CD4-positive, alpha-beta T cell treated with Interleukin-15 for 4 hours (primary cell): ENCODE measurements around the gene RPLP2.

Experiments used
- DNase-seq: peaks from one replicate; pipeline ENCODE4 v3.0.0-alpha.2; 2020; ENCODE audit warnings: low spot score

Gene RPLP2

GRCh38 chr11:791658-792534 is 17.9 kb upstream of the RPLP2 start:
- no peak for DNase-seq

- no peak for DNase-seq
Measured at GRCh38 chr11:792535-792821, 17.3 kb upstream of the RPLP2 start.

- no peak for DNase-seq
Measured at GRCh38 chr11:792873-793272, 16.9 kb upstream of the RPLP2 start.

- DNase-seq, result no peak
Measured at GRCh38 chr11:793556-793955, 16.2 kb upstream of the RPLP2 start.

- no peak for DNase-seq
Measured at GRCh38 chr11:794013-794765, 15.6 kb upstream of the RPLP2 start.

- DNase-seq, result no peak
Measured at GRCh38 chr11:794766-795633, 14.8 kb upstream of the RPLP2 start.

- DNase-seq, result peak; percentile 82
Measured at GRCh38 chr11:795634-796564, 13.9 kb upstream of the RPLP2 start.

GRCh38 chr11:796565-797295 is 13.0 kb upstream of the RPLP2 start:
- no peak for DNase-seq

GRCh38 chr11:797296-798092 is 12.3 kb upstream of the RPLP2 start:
- DNase-seq, result peak; percentile 81

GRCh38 chr11:798093-798713 is 11.6 kb upstream of the RPLP2 start, which contains the start of gene SLC25A22:
TSS of gene SLC25A22 (minus strand) at chr11:798281. CDS start at chr11:795006, 3,275 bp downstream.
- peak; percentile 78 for DNase-seq

GRCh38 chr11:799641-800316 is 10.0 kb upstream of the RPLP2 start:
- DNase-seq, result no peak

GRCh38 chr11:800473-800872 is 9.3 kb upstream of the RPLP2 start:
- DNase-seq, result no peak

- DNase-seq, result no peak
Measured at GRCh38 chr11:801097-801780, 8.5 kb upstream of the RPLP2 start.

- DNase-seq, result no peak
Measured at GRCh38 chr11:802018-802617, 7.6 kb upstream of the RPLP2 start.

- DNase-seq, result no peak
Measured at GRCh38 chr11:802693-803466, 6.9 kb upstream of the RPLP2 start.

GRCh38 chr11:803467-803742 is 6.4 kb upstream of the RPLP2 start:
- DNase-seq, result no peak
